Measurements from ENCODE around the gene C1orf232. TPM values are rescaled to one million over a fixed set of nuclear protein-coding genes. Genes with fewer than 3 reads are reported as not detected.

The C1orf232 gene
- total and polyA plus RNA-seq, 2 of the 13 experiments (the other 11 are each of a cell fraction or from before 2014, with no cell fraction given): not detected

- H3K36me3 ChIP-seq (replicated peaks in 1 of 2; ENCODE audit: control insufficient read depth in 1 of 2, insufficient read depth in 2 of 2, low read length in 2 of 2): no peaks in the 10 kb centered on the region
- ATAC-seq: peak; percentile 62; the same call in 2 of the 3 replicates
- peak overlapping the region; percentile 43; the same call in 1 of the 2 replicates for H3K4me2 ChIP-seq (ENCODE audit: low read depth, low read length)
- POLR2A ChIA-PET: no interaction called here
- WGBS (ENCODE audit: low lambda C conversion rate): 26% methylated on average over 13 of the region's 13 CpGs
- intact Hi-C loops (cut with micrococcal nuclease; ENCODE audit: unreplicated experiment): no loop called here
- no peaks in the 10 kb centered on the region for H3K79me2 ChIP-seq (ENCODE audit: insufficient read depth, low read length)
- H4K20me1 ChIP-seq (ENCODE audit: insufficient read depth, low read length): no peaks in the 10 kb centered on the region
- H3K9ac ChIP-seq (ENCODE audit: insufficient read depth, low read depth, low read length): no peak overlapping the region
- no peak overlapping the region for H2AFZ ChIP-seq (ENCODE audit: low read length)
- BruUV-seq (replicated peaks): no TSS peak
- H3K4me1 ChIP-seq (ENCODE audit: insufficient read depth, low read length): peaks cover 9% of the 10 kb centered on the region; the same call in 1 of the 2 replicates
- CTCF ChIA-PET (ENCODE audit: low intra/inter-chr PET ratio, low total read pairs): no interaction called here
- TF ChIP-seq ZNF746 (CRISPR knock-in tag; IDR thresholded peaks at IDR 0.05): no peak
- TF ChIP-seq JUN (CRISPR knock-in tag; IDR thresholded peaks at IDR 0.05): no peak
- TF ChIP-seq MYNN (CRISPR knock-in tag; IDR thresholded peaks at IDR 0.05; ENCODE audit: low read depth): no peak
- TF ChIP-seq ZNF263 (CRISPR knock-in tag; IDR thresholded peaks at IDR 0.05): peak; percentile 71
- no peak for DNase-seq (ENCODE audit: low spot score)
- H3K27ac ChIP-seq (ENCODE audit: extremely low read length, insufficient read depth, low read length): no peak overlapping the region
- H3K4me3 ChIP-seq (replicated peaks in 1 of 3; ENCODE audit: insufficient read depth in 1 of 3, low read depth in 2 of 3, low read length in 3 of 3): no peak overlapping the region
- H3K27me3 ChIP-seq (ENCODE audit: control insufficient read depth in 1 of 2, insufficient read depth in 2 of 2, low read length in 2 of 2): no peaks in the 10 kb centered on the region; a peak in 1 of 5 replicates
- in situ Hi-C loops (cut with HindIII; ENCODE audit: extremely low pct_ligation_motif_present, low pct_unique_long_range_greater_than_20kb): no loop called here
- FAIRE-seq: no peak
- H3K9me3 ChIP-seq (ENCODE audit: low read length): no peaks in the 10 kb centered on the region
Measured at GRCh38 chr1:26127235-26128163, 41.3 kb downstream of the C1orf232 start.

GRCh38 chr1:26126321-26127084 is 42.3 kb downstream of the C1orf232 start:
- no peak for DNase-seq (ENCODE audit: low spot score)
- 86% methylated on average over 9 of the region's 9 CpGs for WGBS (ENCODE audit: low lambda C conversion rate)
- intact Hi-C loops (cut with micrococcal nuclease; ENCODE audit: unreplicated experiment): no loop called here
- Histone ChIP-seq H3K27ac (ENCODE audit: extremely low read length, insufficient read depth, low read length) (no peak overlapping the region), H3K9me3 (ENCODE audit: low read length) (no peaks in the 10 kb centered on the region), H3K9ac (ENCODE audit: insufficient read depth, low read depth, low read length) (no peak overlapping the region), H3K27me3 (ENCODE audit: control insufficient read depth in 1 of 2, insufficient read depth in 2 of 2, low read length in 2 of 2) (no peaks in the 10 kb centered on the region; a peak in 1 of 5 replicates), H3K4me1 (ENCODE audit: insufficient read depth, low read length) (peaks cover 9% of the 10 kb centered on the region; the same call in 1 of the 2 replicates), H3K36me3 (replicated peaks in 1 of 2; ENCODE audit: control insufficient read depth in 1 of 2, insufficient read depth in 2 of 2, low read length in 2 of 2) (peaks cover 0 to 2% of the 10 kb centered on the region in 2 experiments; a peak in 4 of 5 replicates), H3K79me2 (ENCODE audit: insufficient read depth, low read length) (no peaks in the 10 kb centered on the region), H4K20me1 (ENCODE audit: insufficient read depth, low read length) (no peaks in the 10 kb centered on the region), H3K4me3 (replicated peaks in 1 of 3; ENCODE audit: insufficient read depth in 1 of 3, low read depth in 2 of 3, low read length in 3 of 3) (no peak overlapping the region), H2AFZ (ENCODE audit: low read length) (no peak overlapping the region), H3K4me2 (ENCODE audit: low read depth, low read length) (no peak overlapping the region)
- ATAC-seq: no peak
- BruUV-seq (replicated peaks): no TSS peak
- no peak for FAIRE-seq
- ChIA-PET POLR2A (no interaction called here), CTCF (ENCODE audit: low intra/inter-chr PET ratio, low total read pairs) (no interaction called here)
- in situ Hi-C loops (cut with HindIII; ENCODE audit: extremely low pct_ligation_motif_present, low pct_unique_long_range_greater_than_20kb): no loop called here
- TF ChIP-seq ZNF263 (CRISPR knock-in tag; IDR thresholded peaks at IDR 0.05) (no peak), ZNF513 (CRISPR knock-in tag; conservative IDR thresholded peaks at IDR 0.05) (no peak), ZNF781 (CRISPR knock-in tag; IDR thresholded peaks at IDR 0.05; ENCODE audit: borderline replicate concordance, not compliant biosample characterization) (no peak)

Data from HepG2 (cell line).